ENCODE data around the gene DDT.
"Not testable (repeated sequence)": the region's sequence is repeated elsewhere in the genome, so short reads cannot be mapped to it uniquely, and the experiment has no call there.

DNA sequence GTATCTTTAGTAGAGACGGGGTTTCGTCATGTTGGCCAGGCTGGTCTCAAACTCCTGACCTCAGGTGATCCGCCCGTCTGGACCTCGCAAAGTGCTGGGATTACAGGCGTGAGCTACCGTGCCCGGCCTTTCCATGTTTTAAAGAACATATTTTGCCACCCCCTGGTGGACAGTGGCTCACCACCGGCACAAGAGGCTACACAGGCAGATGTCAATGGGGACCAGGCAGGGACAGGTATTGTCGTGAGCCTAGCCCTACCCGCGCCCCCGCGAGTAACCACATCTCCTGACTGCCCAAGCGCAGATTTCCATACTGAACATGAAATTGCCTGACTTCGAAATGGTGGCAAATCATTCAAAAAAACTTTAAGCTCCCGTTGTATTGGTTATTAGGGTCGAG is 8.1 kb downstream of the DDT start:
- TF ChIP-seq, protein P1, sequence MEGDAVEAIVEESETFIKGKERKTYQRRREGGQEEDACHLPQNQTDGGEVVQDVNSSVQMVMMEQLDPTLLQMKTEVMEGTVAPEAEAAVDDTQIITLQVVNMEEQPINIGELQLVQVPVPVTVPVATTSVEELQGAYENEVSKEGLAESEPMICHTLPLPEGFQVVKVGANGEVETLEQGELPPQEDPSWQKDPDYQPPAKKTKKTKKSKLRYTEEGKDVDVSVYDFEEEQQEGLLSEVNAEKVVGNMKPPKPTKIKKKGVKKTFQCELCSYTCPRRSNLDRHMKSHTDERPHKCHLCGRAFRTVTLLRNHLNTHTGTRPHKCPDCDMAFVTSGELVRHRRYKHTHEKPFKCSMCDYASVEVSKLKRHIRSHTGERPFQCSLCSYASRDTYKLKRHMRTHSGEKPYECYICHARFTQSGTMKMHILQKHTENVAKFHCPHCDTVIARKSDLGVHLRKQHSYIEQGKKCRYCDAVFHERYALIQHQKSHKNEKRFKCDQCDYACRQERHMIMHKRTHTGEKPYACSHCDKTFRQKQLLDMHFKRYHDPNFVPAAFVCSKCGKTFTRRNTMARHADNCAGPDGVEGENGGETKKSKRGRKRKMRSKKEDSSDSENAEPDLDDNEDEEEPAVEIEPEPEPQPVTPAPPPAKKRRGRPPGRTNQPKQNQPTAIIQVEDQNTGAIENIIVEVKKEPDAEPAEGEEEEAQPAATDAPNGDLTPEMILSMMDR (IDR thresholded peaks at IDR 0.05; ENCODE audit: insufficient read depth, low read length, poor library complexity, severe bottlenecking), result not testable (repeated sequence)
- not testable (repeated sequence) for TF ChIP-seq EZH2phosphoT487 (conservative IDR thresholded peaks at IDR 0.05; ENCODE audit: low read length)

Measured in SU-DHL-6 (cell line).